CD4-positive, alpha-beta T cell treated with Interleukin-1 beta for 1 hour (primary cell): Measurements from ENCODE around the gene CA11.
"Not testable (repeated sequence)": the region's sequence is repeated elsewhere in the genome, so short reads cannot be mapped to it uniquely, and the experiment has no call there.

Experiments used
- DNase-seq, 2 donors: peaks; one replicate each; pipeline ENCODE4 v3.0.0-alpha.2; 2020 to 2022

CA11 gene

GRCh38 chr19:48639483-48640375 lies 6.3 kb downstream of the CA11 start:
- DNase-seq = peak; percentile 45 to 51

DNA sequence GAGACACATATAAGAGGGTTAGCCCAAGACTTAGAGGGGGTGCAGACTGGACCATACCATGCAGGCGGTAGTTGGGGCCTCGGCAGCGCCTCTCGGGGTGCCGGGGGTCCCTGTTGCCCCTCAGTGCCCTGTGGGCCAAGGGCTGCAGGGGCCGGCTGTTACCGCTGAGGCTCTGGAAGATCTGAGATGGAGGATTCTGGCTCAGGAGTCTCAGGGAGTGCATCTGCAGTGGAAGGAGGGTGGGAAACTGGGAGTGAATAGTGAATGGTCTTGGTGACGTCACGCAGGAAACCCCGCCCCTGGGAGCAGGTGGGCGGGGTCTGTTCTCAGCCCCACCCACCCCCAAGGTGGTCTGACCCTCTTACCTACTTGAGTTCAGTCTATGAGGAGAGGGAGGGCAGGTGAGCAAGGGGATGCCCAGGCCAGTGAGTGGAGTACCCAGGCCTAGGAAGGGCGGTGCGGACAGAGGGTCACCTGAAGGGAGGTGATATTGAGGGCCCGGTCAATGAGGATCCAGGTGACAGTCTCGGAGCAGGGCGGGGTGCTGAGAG lies 7.1 kb downstream of the CA11 start:
- DNase-seq = no peak

GRCh38 chr19:48637948-48638830 lies 7.8 kb downstream of the CA11 start:
- peak; percentile 92 to 94 for DNase-seq

DNA sequence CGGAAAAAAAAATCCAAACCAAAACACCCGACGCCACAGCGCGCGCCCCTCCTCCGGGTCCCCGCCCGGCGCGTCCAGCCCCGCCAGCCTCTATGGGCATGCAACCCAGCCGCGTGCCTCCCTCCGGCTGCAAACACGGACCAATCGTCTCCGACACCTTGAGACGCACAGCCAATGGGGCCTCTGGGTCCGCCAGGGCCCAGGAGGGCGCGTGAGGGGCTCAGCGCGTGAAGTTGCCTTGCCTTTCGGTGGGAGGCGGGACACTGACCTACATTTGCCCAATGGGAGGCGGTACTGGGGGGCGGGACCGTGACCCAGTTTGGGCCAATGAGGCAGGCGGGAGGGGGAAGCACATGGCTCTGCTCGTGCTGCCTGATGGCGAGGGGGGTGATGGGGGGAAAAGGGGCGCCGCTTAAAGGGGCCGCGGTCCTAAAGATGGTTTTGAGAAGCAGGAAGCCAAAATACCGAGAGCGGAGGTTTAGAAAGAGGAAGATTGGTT lies 8.5 kb downstream of the CA11 start:
- peak; percentile 100 for DNase-seq

GRCh38 chr19:48636859-48637448 lies 9.0 kb downstream of the CA11 start, which contains the start of gene DBP:
Gene DBP, minus strand, starts transcription at chr19:48637379. Its CDS starts 385 bp downstream, at chr19:48636994.
- DNase-seq = no peak

GRCh38 chr19:48635966-48636858 lies 9.8 kb downstream of the CA11 start:
- no peak for DNase-seq

DNA sequence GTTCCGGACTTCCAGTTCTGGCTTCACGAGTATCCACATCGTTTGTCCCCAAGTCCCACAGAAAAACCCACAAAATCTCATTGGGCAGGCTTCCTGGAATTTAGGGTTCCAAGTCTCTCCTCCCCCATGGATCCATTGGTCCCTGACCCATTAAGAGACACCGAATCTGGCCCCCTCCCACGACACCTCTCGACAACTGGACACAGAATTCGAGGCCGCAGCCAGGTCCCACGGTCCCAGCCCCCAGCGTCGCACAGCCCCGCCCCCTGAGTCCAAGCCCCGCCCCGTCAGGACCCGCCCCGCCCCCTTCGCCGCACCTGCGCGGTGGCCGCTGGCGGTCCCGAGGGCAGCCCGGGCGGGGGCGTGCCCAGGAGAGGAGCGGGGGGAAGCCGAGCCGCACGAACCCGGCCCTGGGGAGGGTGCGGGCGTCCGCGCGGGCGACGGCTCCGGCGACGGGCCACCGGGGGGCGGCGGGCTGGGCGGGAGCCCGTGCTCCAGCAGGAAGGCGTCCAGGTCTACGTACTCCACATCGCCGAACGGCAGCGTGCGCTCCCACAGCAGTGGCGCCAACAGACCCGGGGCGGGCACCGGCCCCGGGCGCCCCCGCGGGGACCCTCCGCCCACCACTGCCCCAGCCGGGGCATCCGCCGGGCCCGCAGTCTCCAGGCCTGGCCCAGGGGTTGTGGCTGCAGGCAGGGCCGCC lies 10.6 kb downstream of the CA11 start:
- peak; percentile 75 for DNase-seq

DNA sequence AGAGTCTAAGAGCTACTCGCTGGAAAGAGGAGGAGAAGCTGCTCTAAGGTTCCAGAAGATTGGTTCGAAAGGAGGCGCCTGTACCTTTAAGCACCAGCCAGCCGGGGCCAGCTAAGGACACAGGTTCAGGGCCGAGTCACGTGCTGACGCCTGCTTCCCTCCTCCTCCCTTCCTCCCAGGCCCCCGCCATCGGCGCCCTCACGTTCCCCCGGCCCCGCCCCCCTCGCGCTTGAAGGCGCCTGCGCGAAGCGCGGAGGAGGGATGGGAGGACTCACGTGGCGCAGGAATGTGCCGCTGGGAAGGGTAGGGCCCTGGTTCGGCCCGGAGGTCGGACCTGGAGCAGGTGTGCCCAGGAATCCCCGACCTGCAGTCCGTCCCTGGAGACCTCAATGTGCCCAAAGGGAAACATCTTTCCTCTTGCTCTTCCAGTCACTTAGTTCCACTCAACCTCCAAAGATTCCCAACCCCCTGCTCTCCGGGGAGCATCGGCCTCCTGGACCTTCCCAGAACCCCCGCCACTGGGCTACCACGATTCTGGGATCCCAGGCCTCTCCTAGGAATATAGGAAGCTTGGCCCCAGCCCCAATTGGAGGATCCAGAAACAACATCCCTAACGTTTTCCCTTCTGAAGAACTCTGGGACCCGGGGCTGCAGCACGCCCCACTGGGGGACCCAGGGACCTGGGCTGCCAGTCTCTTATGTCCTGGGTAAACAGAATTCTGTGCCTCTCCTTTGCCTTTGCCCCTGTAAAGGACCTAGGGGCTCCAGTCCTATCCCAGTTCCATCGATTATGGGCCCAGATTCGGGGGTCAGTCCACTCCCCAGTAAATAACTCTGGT lies 11.3 kb downstream of the CA11 start:
- peak; percentile 93 to 94 for DNase-seq

- DNase-seq = no peak
These were observed 12.0 kb downstream of the CA11 start for GRCh38 chr19:48634036-48634342.

DNA sequence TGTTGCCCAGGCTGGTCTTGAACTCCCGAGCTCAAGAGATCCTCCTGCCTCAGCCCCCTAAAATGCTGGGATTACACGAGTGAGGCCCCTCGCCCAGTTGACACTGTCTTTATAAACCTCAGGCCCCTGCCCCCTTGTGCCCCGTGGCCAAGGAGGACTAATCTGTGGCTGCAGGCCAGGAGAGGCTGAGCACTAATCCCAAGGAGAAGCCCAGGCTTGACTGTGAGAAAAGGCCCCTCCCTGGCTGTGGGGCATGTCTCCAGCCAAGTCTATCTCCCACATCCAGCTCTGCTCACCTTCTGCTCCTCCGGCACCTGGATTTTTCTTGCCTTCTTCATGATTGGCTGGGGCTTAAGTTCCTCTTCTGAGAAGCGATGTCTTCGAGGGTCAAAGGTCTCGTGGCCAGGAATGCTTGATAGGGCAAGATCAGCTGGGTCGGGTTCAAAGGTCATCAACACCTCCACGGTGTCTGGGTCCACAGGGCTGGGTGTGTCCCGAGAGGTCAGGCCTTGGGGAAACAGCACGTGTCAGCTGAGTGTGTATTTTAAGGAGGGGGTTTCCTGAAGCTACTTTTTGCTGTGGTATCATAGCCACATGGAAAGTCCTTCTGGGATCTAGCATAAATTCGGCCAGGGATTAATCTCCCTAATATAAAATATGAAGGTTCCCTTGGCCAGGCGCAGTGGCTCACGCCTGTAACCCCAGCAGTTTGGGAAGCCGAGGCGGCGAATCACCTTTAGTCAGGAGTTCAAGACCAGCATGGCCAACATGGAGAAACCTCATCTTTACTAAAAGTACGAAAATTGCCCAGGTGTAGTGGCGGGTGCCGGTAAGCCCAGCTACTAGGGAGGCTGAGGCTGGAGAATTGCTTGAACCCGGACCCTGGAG lies 12.6 kb downstream of the CA11 start:
- no peak for DNase-seq

GRCh38 chr19:48632692-48633147 lies 13.3 kb downstream of the CA11 start:
- DNase-seq = no peak

DNA sequence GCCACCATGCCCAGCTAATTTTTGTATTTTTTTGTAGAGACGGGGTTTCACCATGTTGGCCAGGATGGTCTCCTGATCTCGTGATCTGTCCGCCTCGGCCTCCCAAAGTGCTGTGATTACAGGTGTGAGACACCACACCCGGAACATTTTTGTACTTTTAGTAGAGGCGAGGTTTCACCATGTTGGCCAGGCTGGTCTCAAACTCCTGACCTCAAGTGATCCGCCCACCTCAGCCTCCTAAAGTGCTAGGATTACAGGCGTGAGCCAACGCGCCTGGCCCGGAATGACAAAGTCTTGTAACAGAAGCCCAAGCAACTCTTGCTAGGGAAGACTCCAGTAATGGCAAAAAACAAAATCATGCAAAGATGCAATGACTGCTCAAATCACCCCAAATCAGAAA lies 13.7 kb downstream of the CA11 start:
- not testable (repeated sequence) for DNase-seq

- DNase-seq = no peak
These were observed 14.8 kb downstream of the CA11 start for GRCh38 chr19:48631225-48631624.

GRCh38 chr19:48630296-48631063 lies 15.5 kb downstream of the CA11 start:
- DNase-seq = no peak

DNA sequence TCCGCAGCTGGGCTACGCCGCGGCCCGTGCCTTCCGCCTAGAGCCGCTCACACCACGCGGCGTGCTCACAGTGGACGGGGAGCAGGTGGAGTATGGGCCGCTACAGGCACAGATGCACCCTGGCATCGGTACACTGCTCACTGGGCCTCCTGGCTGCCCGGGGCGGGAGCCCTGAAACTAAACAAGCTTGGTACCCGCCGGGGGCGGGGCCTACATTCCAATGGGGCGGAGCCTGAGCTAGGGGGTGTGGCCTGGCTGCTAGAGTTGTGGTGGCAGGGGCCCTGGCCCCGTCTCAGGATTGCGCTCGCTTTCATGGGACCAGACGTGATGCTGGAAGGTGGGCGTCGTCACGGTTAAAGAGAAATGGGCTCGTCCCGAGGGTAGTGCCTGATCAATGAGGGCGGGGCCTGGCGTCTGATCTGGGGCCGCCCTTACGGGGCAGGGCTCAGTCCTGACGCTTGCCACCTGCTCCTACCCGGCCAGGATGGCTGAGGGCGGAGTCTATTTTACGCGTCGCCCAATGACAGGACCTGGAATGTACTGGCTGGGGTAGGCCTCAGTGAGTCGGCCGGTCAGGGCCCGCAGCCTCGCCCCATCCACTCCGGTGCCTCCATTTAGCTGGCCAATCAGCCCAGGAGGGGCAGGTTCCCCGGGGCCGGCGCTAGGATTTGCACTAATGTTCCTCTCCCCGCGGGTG lies 16.2 kb downstream of the CA11 start:
- no peak for DNase-seq

GRCh38 chr19:48629297-48629598 lies 16.7 kb downstream of the CA11 start:
- no peak for DNase-seq

GRCh38 chr19:48628486-48629296 lies 17.3 kb downstream of the CA11 start:
- no peak for DNase-seq
